Stimulated activated CD4-positive, alpha-beta T cell treated with anti-CD3 and anti-CD28 coated beads, Interleukin-12 subunit alpha, Interleukin-12 subunit beta, amount 100 ng/mL, for 4 hours (primary cell): ENCODE data around the gene SLC16A3.
"Not testable (repeated sequence)": the region's sequence is repeated elsewhere in the genome, so short reads cannot be mapped to it uniquely, and the experiment has no call there.

Experiments used
- DNase-seq: peaks from one replicate; pipeline ENCODE4 v3.0.0-alpha.2; 2020

SLC16A3 gene

GRCh38 chr17:82228842-82229697 lies at the start of gene SLC16A3:
Gene SLC16A3 (plus strand): TSS chr17:82229042. CDS start chr17:82236009, 6,967 bp downstream.
- DNase-seq, result peak; percentile 58

GRCh38 chr17:82179412-82179811 lies 49.4 kb upstream of the SLC16A3 start:
- no peak for DNase-seq

GRCh38 chr17:82179946-82180475 lies 48.8 kb upstream of the SLC16A3 start:
- no peak for DNase-seq

GRCh38 chr17:82180776-82181528 lies 47.9 kb upstream of the SLC16A3 start:
- DNase-seq, result no peak

- no peak for DNase-seq
Observed at GRCh38 chr17:82184761-82185160, 44.1 kb upstream of the SLC16A3 start.

GRCh38 chr17:82186221-82186620 lies 42.6 kb upstream of the SLC16A3 start:
- DNase-seq, result no peak

GRCh38 chr17:82187500-82187899 lies 41.3 kb upstream of the SLC16A3 start:
- DNase-seq, result no peak

GRCh38 chr17:82188001-82188961 lies 40.6 kb upstream of the SLC16A3 start:
- DNase-seq, result no peak

- not testable (repeated sequence) for DNase-seq
Observed at GRCh38 chr17:82193050-82193449, 35.8 kb upstream of the SLC16A3 start.

- no peak for DNase-seq
Observed at GRCh38 chr17:82193520-82194220, 35.2 kb upstream of the SLC16A3 start.

GRCh38 chr17:82194765-82195164 lies 34.1 kb upstream of the SLC16A3 start:
- DNase-seq, result no peak

- no peak for DNase-seq
Observed at GRCh38 chr17:82195675-82196672, 32.9 kb upstream of the SLC16A3 start.

GRCh38 chr17:82198092-82198491 lies 30.8 kb upstream of the SLC16A3 start:
- DNase-seq, result no peak

- DNase-seq, result no peak
Observed at GRCh38 chr17:82199496-82199895, 29.3 kb upstream of the SLC16A3 start.

GRCh38 chr17:82200135-82200534 lies 28.7 kb upstream of the SLC16A3 start:
- DNase-seq, result no peak

GRCh38 chr17:82200743-82201497 lies 27.9 kb upstream of the SLC16A3 start:
- DNase-seq, result no peak

- DNase-seq, result no peak
Observed at GRCh38 chr17:82201498-82201910, 27.3 kb upstream of the SLC16A3 start.

GRCh38 chr17:82202981-82203380 lies 25.9 kb upstream of the SLC16A3 start:
- DNase-seq, result peak; percentile 37

- no peak for DNase-seq
Observed at GRCh38 chr17:82203920-82204319, 24.9 kb upstream of the SLC16A3 start.
